Activated CD4-positive, alpha-beta T cell treated with anti-CD3 and anti-CD28 coated beads, Interleukin-2, Interleukin-4, amounts not matched to agents 100 ng/mL and 50 ng/mL, durations not matched to agents 16 hours and 8 hours (primary cell): ENCODE data around the gene BAG1.

Source experiments
- DNase-seq: peaks from one replicate; pipeline ENCODE4 v3.0.0-alpha.2; 2020; ENCODE audit warnings: low spot score

BAG1 gene

DNA sequence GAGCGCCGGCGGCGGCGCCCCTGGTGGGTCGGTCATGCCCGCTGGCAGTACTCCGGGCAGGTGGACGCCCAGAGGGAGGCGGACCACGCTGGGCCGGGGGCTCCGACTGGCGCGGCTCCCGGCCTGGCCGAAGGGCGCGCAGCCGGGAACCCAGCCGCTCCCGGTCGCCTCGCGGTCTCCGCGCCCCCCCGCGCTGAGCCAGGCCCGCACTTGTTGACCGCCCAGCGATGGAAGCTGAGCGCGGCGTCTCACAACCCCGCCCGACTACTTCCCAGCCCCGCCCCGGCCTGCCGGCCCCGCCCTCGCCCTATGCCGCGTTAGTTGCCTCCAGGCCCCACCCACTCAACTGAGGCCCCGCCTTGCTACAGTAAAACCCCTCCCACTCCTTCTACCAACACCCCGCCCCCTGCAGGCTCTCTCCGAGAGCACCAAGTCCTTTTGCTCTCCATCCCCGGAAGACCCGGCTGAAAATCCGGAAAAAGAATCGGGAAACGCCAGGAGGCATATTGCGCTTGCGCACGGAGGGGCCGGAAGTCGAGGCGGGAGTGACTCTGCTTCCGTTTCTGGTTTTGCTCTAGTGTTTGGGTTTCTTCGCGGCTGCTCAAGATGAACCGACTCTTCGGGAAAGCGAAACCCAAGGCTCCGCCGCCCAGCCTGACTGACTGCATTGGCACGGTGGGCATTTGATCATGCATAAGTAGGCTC lies at the start of gene BAG1, which contains the start of gene CHMP5:
TSS of gene BAG1 (minus strand) at position 236 of the 705 bp plus-strand sequence.
TSS of gene CHMP5 (plus strand) at position 577 of the 705 bp plus-strand sequence. CDS start at position 607, 30 bp downstream.
- peak; percentile 100 for DNase-seq

DNA sequence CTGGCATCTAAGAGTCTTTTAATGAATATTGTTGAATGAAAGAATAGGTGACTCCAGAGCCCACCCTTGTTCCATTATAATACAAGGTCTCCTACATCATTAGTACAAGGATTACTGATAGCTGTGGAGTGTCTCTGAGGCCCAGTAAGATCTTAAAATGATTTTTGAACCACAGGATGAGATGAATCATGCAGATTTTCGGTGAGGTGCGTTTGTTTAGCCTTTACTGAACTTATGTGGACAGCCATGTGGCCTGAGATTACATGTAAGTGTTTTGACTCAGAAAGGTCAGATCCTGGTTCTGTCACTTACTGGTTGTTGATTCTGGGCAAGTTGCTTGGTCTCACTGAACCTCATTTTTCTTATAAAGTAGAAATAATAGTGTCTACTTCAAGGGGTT lies 47.4 kb upstream of the BAG1 start:
- DNase-seq, result peak; percentile 42

DNA sequence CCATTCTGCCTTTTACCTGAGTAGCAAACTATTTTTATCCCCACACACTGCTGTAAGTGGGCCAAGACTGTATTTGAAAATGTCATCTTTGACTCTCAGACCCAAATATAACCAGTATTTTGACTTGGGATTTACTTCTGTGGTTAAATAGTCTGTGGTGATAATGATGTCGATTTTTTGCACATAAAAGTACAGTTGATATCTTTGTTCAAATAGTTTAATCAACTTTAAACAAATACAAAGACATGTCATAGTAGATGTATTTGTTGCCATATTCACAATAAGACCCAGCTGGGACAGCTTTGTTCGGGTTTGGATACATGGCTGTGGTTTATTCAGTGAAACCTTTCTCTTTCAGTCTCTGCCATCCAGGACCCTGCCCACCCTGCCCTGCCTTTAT lies 46.2 kb upstream of the BAG1 start:
- no peak for DNase-seq

DNA sequence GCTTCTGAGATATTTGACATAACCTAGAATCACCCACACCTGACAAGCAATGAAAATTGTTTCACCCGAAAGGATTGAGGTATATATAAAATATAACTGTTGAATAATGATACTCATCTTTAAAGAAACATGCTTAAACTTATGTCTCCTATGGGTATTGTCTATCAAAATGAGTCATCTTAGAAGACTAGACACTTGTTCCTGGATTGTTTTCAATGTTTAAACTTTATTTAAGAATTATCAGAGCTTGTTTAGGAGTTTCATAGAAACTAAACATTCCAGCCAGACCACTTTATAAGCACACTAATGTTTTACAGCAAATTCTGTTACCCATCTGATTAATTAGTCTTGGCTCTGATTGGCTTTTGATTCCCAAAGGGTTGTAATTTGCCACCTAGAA lies 45.4 kb upstream of the BAG1 start:
- DNase-seq, result no peak

DNA sequence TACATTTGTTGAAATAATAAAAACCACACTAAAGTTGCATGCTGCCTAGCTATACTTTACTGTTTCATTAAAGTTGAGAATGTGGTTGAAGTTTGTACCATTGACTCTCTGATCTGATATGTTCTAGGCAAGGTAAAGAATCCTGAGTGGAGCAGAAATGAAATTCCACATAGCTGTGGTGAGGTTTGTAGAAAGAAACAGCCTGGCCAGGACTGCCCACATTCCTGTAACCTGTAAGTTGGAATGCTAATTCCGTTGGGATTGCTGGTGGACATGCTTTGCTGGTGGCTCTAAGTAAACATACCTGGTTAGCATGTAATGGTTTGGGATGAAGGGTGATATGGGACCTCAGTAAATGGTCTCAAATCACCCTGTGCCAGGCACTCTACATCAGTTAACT lies 42.6 kb upstream of the BAG1 start:
- DNase-seq, result no peak

DNA sequence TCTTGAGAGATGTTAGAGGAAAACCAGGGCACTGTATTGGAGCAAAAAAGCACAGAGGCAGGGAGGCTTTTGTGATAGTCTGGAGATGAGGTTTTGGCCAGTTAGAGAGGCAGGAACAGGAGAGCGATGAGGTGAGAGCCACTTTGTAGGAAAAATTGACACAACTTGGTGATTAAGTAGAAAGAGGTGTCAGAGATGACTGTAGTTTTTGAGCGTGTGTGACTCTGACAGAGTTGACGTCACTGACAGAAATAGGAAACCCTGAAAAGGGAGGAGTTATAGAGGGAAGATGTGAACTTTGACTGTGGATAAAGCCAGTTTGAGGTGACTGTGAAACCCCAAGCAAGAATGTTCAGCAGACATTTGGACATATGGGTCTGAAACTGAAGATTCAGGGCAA lies 41.5 kb upstream of the BAG1 start:
- DNase-seq, result peak; percentile 79

DNA sequence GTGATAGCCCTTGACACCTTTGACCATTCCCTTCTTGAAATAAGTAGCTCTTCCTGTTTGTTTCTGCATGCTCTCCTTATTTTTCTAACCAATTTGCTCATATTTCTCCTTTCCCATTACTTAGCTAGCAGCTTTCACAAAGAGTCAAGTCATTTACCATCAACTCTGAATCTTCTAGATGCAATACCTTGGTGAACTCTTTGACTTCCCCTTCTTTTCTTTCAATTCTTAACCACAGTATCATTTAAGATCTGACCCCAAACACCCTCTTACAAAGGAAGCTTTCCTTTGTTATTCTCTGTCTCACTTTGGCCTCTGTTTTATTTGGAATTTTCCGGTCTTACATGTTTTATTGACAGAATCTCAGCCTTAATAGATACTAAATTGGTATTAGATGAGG lies 39.9 kb upstream of the BAG1 start:
- DNase-seq, result no peak

DNA sequence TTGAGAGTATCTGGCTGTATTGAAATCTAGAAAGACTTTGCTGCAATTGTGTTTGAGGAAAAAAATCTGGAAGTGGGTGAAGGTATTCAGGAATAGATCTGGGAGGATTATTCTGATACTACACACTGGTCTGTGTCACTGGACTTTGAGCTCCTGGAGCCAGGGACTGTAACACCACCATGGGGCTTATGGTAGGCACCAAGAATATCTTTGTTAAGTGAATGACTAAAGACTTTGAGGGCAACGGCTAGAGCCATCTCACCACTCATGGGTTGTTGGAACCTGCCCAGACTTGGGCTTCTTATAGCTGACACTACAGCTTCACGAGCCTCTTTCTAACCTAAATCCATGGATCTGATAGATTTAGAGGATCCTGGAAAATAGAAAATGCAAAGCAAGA lies 36.0 kb upstream of the BAG1 start:
- DNase-seq, result no peak

DNA sequence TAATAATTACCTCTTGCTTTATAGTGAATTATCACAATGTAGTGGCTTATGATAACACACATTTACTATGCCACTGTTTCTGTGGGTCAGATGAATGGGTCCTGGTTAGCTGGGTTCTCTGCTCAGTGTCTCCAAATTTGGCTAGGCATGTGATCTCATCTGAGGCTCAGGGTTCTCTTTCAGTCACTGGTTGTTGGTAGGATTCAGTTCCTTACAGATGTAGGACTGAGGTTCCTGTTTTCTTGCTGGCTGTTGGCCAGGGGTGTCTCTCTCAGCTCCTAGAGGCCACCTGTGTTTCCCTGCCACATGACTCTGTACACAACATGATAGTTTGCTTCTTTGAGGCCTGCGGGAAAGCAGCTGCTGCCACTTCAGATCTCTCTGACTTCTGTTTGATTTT lies 32.9 kb upstream of the BAG1 start:
- no peak for DNase-seq

DNA sequence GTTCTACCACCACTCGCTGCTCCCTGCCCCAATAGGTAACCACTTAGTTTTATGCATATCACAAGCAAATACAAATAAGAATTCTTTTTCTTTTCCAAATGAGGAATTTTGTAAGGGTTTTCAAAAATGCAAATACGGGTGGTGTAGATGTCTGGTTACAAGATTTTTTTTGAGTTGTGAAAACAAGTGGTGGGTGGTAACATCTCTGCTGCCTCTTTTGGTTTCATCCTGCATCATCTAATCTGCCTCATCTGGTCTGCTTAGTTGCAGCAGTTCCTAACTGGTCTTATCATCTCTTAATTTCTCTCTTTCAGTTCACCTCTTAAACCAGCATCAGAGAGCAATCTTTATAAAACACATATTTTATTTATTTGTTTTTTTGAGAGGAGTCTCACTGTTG lies 31.1 kb upstream of the BAG1 start:
- peak; percentile 64 for DNase-seq

DNA sequence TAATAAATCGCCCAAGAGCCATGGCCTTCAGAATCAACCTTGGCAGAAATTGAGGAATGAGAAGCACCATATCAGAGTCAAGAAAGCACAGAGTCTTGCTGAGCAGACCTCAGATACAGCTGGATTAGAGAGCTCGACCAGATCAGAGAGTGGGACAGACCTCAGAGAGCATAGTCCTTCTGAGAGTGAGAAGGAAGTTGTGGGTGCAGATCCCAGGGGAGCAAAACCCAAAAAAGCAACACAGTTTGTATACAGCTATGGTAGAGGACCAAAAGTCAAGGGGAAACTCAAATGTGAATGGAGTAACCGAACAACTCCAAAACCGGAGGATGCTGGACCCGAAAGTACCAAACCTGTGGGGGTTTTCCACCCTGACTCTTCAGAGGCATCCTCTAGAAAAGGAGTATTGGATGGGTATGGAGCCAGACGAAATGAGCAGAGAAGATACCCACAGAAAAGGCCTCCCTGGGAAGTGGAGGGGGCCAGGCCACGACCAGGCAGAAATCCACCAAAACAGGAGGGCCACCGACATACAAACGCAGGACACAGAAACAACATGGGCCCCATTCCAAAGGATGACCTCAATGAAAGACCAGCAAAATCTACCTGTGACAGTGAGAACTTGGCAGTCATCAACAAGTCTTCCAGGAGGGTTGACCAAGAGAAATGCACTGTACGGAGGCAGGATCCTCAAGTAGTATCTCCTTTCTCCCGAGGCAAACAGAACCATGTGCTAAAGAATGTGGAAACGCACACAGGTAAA lies 30.3 kb upstream of the BAG1 start:
- no peak for DNase-seq

DNA sequence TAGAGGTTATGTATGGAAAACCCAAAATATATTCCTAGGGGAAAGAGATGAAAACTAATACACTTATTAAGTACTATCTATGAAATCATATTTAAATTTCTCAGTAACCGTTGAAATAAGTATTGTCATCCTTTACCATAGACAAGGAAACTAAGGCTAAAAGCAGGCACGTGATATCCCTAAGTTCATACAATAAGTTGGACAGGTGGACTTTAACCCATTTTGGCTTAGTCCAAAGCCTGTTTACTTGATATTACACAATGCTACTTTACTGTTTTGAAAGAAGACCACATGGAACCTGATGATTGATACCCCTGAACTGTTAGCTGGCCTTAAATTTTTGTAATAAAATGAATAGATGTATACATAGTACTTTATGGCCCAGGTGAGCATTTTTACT lies 29.3 kb upstream of the BAG1 start:
- DNase-seq, result no peak

DNA sequence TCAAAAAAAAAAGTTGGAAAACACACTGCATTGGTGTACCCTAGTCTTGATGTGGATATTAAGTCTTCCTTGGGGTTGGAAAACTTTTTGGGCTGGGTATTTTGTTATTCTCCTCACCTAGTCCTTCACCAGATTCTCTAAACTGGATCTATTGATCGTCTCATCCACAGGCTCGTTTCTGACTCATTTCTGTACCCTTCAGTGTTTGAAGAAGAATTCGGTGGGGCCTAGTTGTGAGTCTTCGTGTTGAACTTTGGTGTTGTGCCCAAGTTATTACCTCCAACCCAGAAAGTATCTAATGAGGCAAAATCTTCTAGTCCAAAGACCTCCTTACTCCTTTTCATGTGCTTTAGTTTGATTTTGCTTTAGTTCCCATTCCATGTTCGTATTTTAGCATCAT lies 27.4 kb upstream of the BAG1 start:
- DNase-seq, result peak; percentile 38

DNA sequence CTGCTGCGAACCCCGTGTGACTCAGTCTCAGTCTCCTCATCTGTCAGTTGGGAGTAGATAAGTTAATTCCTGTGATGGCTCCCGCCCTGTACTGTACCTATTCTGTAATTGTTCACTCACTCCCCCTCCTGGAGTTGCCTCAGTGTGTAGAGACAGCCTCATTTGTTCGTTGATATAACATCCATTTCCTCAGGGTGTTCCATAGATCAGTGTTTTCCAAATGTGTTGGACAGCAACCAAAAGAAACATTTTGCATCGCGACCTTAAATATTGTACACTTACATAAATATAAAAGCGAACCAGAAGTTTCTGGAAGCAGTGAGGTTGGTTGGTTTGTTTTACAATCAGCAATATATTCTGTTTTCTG lies 26.5 kb upstream of the BAG1 start:
- DNase-seq, result no peak

DNA sequence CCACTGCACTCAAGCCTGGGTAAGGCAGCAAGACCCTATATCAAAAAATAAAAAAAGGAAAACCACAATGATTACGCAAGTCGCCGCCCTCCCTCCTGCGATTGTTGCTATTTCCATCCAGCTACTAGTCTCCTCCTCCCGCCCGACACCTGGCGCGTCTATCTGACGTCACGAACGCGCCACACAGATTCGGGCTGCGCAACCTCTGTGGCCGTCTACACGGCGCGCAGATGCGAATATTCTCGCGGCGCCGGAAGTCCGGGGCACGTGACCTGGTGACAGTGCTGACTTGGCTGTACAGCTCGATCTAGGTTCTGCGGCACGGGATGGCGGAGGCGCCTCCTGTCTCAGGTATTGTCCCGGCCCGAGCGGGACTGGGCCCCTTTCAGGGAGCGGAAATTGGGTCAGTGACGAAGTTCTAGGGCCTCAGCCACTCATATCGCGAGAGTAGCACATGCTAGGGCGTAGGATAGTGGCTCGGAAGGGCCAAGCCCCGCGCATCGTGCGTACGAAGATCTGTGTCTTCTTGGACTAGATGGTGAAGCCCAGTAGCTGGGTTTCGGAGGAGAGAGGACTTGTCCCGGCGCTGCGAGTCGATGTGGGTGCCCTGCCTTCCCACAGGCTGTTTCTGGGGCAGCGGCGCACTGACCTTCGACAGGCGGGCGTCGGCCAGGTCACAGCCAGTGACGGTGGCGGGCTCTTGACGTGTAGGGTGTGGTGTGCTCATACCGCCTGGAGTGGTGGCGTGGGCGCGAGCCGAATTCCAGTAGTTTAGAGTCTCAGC lies 25.9 kb upstream of the BAG1 start, which contains the start of gene NFX1:
TSS of gene NFX1 (plus strand) at position 270 of the 784 bp plus-strand sequence. CDS start at position 327, 57 bp downstream.
- peak; percentile 98 for DNase-seq

DNA sequence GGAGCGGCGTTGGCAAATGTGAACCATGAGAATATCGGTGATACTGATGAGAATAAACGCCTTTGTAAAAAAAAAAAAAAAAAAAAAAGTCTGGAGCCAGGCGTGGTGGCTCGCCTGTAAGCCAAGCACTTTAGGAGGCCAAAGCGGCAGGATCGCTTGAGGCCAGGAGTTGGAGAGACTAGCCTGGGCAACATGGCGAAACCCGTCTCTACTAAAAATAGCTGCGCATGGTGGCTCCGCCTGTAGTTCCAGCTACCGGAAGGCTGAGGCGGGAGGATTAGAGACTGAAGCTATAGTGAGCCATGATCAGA lies 25.4 kb upstream of the BAG1 start:
- no peak for DNase-seq

DNA sequence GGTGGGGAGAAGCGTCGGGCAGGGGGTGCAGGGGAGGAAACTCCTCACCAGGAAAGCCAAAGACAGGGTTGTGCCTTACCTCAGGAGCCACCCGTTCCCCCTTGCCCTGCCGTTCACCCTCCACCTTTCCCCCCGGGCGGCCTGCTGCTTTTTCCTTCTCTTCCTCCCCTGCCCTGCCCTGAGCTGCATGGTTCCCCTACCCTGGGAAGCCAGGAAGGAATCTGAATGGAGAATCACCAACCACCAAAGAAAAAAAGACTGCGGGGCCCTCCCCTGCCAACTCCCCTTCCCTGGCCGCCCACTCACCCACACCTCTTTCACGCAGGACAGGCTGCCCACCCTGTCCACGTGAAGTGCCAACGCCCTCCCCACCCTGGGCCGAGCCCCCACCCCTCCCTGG lies 25.0 kb upstream of the BAG1 start:
- no peak for DNase-seq

DNA sequence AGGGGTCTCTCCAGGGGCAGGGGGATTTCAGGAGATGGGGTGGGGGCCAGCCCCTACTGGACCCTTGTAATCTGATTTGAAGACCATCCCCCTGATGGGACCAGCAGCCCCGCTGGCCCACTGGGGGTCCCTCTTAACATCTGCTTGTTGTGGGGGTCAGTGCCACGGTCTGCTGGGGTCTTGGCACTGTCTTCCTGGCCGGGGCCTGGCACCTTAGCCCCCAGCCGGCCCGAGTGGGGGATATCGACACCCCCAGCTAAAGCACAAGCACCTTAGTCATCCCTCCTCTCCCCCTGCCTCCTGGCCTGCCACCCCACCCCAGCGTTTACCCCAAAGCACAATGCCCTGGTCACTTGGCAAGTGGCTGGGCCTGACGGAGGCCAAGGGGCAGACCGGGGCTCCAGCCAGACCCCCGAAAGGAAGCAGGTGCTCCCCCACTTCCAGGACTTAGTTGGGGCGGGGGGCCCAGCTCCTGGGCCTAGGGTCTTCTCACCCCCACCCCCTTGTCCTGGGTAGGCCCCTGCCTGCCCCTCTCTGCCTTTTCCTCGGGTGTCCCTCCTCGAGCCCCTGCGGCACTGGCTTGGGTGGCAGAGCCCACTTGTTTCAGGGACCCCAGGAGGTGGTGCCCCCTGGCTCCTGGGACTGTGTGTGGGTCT lies 24.4 kb upstream of the BAG1 start:
- no peak for DNase-seq

DNA sequence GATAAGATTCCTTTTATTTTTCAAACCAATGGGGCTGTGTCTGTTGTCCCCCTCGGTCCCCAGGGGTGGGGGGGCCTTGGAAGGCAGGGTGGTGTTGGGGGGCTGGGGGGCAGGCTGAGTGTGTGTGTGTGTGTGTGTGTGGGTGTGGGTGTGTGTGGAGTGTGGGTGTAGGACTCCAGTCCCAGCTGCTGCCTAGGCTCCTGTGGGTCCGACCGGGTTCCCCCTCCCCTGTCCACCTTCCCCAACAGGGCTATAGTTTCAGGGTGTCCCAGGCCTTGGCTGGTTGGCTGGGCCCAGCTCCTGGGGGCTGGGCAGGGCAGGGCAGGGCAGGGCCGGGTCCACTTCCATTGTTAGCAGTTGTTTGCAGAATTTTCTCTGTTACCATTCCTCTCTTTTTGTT lies 23.7 kb upstream of the BAG1 start:
- DNase-seq, result no peak

DNA sequence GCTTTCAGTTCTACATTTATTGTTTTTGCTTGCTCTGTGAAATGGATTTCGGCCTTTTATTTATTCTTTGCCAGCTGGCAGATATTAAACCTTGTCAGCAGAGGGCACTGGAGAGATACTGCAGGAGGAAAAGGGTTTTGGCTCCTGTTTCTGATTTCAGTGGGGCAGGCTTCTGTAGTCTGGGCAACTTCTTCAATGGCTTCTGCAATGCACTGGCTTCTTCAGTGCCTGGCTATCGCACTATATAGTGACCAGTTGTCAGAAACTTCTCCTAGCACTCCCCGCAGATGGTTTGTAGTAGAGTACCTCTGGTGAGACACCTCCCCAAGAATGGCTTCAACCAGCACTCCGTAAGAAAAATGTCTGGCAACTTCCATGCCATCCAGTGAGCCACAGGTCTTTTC lies 22.6 kb upstream of the BAG1 start:
- DNase-seq, result peak; percentile 78

DNA sequence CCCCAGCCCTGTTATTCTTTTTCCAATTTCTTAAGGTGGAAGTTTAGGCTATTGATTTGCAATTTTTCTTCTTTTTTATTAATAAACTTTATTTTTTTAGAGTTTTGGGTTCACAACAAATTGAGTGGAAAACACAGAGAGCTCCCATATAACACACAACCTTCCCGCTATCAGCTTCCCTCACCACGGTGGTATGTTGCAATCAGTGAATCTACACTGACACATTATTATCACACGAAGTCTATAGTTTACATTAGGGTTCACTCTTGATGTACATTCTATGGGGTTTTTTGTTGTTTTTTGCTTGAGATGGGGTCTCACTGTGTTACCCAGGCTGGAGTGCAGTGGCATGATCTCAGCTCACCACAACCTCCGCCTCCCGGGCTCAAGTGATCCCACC lies 21.0 kb upstream of the BAG1 start:
- no peak for DNase-seq

DNA sequence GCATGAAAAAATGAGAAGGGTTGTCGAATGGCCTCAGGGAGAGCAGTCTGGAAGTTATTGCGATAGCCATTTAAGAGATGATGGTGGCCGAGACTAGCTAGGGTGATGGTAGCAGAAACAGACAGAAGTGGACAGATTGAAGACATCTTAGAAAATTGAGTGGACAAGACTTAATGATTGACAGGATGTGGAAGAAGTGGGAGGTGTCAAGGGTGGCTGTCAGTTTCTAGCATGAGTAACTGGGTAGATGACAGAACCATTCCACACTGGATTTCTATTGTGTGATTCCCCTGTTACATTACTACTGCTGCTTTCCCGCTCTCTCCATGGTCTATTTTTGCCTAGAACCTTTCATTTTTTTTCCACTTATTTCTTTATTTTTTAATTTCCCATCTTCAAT lies 13.0 kb upstream of the BAG1 start:
- no peak for DNase-seq

DNA sequence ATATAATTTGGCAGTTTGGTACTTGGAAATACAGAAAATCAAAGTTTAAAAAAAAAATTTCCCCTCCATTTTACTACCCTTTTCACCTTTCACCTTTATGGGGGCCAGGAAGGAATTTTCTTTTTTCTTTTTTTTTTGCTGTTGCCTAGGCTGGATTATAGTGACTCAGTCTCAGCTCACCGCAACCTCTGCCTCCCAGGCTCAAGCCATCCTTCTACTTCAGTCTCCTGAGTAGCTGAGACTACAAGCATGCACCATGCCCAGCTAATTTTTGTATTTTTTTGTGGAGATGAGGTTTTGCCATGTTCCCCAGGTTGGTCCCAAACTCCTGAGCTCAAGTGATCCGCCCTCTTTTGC lies 9.4 kb upstream of the BAG1 start:
- DNase-seq, result no peak
